ENCODE results near the gene AK4.

Gene AK4

GRCh38 chr1:65177457-65177856, 29.5 kb downstream of the AK4 start:
- no peak for DNase-seq

GRCh38 chr1:65178235-65178634, 30.2 kb downstream of the AK4 start:
- DNase-seq, result no peak

DNA sequence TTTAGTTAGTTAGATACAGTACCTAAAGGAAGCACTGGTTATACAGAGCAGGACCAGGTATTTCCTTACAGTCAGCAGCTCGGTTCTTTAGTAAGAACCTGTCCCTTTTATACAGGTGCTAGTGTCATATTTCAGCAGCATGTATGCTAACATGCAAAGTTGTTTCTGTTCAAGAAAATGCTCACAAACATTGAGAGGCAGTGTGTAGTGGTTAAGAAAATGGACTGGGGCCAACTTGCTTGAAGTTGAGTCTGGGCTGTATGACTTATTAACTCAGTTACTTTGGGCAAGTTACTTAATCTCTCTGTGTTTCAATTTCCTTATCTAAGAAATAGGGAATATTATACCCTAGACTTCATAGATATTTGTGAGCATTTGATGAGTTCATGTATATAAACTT, 31.1 kb downstream of the AK4 start:
- DNase-seq, result no peak

GRCh38 chr1:65180977-65181376, 33.0 kb downstream of the AK4 start:
- DNase-seq, result no peak

DNA sequence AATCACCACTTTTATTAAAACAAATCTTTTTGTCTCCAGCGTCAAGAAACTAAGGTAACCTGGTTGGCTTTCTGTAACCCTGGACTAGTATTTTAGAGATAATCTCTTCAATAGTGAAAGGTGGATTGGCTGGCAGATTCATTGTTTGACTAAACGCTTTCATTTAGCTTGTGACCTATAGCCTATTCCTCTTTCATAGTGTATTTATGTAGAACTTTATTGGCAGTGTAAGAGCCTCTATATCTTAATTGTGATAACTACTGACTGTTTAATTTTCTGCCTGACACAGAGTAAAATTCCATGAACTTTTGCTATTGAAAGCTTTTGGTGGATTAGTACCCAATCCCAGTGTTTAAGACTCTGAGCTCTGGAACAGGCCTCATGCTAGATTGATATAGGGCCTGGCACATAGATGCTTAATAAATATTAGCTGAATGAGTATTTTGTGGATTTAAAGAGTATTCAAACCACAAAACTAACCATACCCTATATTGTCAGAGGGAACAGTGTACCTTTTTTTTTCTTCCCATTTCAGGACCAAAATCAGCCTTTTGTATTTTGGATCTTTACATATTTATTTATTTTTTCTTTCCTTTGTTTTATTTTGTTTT, 34.8 kb downstream of the AK4 start:
- DNase-seq, result no peak

DNA sequence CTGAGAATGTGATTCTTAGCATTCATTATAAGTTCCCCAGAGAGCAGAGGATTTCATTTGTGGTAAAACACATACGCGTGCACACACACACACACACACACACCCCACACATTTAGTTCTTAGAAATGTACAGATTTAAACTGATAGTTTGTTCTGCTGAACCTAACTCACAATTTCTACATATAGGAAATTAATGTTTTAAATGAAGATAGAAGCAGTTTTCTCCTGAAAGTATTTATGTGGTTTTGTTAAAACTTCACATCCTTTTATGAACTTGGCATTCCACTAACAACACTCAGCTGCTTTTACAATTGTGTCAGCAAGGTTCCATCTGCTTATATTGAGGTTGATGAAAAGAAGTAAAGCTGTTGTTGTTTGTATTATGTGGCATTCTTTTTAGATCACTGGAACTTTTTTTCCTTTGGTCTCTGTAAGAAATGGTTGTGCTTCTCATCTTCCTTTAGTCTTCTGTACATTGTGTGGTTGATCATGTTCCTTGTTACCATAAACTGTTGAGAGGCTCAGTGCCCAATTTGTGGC, 41.6 kb downstream of the AK4 start:
- DNase-seq, result no peak

DNA sequence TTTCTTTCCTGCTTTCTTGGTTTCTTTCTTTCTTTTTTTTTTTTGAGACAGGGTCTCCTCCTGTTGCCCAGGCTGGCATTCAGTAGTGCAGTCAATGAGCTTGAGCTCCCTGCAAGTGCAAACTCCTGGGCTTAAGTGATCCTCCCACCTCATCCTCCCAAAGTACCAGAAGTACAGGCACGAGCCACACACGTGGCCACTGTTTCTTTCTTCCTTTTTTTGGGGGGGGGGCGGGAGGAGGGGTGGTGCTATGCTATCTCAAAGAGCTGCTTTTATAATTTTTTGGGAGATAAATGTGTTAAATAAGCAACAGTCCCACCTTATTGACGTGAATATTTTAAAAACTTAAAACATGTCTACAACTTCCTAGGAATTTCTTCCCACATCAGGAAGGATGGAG, 42.2 kb downstream of the AK4 start:
- DNase-seq, result no peak

GRCh38 chr1:65193129-65193695, 45.2 kb downstream of the AK4 start:
- no peak for DNase-seq

DNA sequence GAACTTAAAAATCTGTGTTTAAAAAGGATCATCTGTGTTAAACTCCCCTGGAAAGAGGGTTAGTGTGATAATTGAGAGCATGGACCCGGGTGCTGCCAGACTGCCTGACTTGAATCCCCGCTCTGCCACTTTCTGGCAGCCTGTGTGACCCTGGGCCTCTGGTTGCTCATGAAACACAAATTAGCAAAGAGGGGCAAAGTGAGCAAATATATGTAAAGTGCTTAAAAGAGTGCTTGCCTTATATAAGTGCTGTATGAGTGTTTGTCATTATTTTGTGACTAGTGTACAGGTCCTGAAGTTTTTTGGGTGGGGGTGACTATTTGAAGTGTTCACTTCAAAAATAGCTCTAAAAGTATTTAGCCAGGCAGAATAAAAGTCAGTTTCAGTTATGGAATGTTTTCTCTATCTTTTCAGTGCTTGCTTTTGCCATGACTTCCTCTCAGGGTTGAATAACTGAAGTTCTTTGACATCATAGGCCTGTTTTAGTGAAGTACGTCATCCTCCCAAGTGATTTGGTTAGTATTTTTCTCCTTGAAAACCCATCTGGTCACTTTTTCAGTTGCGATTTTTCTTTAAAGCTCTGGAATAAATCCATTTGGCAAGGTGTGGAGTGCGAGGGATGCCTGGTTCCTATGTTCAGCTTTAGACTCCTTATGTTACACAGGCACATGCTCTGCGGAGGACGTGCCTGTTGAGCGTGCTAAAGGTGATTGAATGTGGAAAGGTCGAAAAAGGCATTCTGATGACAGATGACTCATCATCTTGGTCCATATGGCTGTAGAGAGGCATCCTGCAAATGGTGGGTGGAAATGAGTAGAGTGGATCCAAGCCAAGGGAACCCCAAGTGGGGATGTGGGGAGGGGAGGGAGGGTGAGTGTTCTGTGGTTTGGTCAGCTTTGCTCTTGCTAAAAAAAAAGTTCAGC, 47.8 kb downstream of the AK4 start:
- DNase-seq, result no peak

DNA sequence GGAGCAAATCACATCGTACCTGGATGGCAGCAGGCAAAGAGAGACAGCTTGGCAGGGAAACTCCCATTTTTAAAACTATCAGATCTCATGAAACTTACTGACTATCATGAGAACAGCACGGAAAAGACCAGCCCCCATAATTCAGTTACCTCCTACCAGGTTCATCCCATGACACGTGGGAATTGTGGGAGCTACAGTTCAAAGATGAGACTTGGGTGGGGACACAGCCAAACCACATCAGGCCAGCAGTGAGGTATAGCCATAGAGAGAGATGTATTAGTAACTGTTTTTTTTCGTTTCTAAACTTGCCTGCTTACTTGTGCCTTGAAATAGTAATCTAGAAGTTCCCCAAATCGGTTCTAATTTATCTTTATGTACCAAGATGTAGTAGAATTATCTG, 48.9 kb downstream of the AK4 start:
- no peak for DNase-seq

GRCh38 chr1:65197636-65198035, 49.6 kb downstream of the AK4 start:
- no peak for DNase-seq

DNA sequence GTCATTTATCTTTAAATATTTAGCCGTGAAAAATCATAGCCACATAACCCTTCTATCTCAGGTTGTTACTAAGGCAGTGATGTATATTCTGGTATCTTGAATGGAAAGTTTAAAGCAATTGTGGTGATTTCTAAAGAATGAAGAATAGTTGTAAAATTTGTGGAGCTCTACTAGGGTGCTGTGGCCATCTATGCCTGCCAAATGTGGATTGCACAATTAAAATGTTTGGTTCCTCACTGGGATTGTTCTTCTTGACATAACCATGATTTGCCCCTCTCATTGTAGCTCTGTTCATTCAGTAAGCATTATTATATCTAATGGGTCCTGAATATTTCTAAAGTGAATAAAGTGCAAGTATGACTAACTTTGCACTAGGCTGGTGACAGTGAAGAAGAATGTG, 50.1 kb downstream of the AK4 start:
- DNase-seq, result no peak

DNA sequence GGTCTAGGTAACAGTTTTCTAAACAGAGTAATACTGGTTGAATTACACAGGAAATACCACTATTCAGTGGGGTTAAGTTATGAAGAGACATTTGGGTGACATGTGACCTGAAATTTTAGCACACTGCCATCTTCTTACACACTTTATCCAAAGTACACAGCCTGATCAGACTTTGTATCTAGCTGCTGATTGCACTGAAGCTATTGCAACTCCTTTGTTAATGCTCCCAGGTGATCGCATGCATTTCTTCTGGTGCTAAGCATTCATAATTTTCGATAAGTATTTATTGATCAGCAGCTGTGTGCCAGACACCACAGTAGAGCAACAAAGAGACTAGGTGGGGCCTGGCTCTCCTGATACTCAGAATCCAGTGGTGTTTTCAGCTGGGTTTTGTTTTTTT, 52.4 kb downstream of the AK4 start:
- DNase-seq, result no peak

DNA sequence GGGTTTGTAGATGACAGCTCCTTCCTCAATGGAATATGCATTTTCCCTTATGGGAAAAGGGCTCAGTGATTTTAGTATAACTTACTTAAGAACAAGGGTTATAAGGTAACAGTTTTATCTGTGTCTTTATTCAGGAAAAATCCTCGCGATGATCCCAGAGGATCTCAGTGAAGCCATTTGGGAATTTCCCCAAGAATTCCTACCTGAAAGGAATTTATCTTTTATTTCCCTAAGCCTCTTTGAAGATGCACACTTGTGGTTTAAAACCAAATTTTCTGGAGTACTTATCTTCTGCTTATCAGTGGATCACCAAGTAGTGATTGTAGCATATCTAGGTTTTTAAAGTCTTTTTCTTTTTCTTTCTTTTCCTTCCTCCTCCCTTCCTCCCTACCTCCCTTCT, 58.8 kb downstream of the AK4 start:
- no peak for DNase-seq

GRCh38 chr1:65207317-65207716, 59.3 kb downstream of the AK4 start:
- DNase-seq, result no peak

GRCh38 chr1:65208563-65208973, 60.6 kb downstream of the AK4 start:
- DNase-seq, result no peak

DNA sequence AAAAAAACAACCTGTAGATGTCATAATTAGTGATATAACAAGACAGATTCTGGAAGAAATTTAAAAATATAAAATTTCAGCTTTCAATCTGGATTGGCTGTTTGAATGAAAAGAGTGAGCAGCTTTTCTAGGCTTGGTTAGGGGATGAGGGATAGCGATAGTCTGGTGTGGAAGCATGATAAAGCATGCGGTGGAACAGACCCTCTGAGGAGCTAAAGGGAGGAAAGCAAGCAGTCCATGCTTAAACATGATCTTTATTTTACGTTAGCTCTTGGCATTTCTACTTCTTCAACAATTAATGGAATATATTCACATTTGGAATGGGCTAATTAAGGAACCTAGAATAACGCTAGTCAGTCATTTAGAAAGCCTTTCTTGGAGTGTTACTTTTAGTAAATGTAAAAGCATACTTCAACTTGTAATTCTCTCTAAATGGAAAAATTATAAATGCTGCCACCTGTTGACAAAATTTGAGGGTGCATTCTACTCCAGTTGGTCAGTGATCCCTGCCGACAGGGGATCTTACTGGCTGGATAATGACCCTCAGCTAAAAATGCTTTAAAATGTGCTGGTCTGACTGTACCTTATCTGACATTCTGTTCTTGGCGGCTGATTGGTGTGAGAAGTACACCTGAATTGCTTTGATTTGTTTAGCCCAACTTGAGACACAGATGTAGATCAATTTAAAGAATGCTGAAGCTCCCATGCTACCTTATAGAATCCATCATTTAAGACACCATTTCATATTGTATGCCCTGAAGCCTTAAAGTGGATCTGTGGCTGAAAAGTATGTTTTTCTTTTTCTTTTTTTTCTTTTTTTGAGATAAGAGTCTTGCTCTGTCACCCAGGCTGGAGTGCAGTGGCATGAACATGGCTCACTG, 61.2 kb downstream of the AK4 start:
- DNase-seq, result no peak

GRCh38 chr1:65210325-65210724, 62.3 kb downstream of the AK4 start:
- no peak for DNase-seq

DNA sequence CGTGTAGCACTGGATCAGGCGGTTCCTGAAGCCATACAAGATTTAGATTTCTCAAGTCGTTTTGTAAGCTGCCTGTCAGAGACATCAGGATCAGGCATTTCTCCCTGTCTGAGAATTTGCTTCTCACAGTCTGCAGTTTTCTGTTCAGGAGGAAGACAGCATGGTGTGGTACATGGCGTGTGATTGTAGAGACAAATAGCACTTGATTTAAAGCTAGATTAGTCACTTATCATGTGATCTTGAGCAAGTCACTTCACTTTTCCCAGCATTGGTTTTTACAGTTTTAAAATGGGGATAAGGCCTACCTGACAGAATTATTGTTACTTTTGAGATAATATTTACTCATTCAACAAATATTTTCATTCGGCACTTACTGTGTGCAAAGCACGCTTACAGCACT, 63.3 kb downstream of the AK4 start:
- no peak for DNase-seq

GRCh38 chr1:65213271-65214023, 65.4 kb downstream of the AK4 start:
- no peak for DNase-seq

DNA sequence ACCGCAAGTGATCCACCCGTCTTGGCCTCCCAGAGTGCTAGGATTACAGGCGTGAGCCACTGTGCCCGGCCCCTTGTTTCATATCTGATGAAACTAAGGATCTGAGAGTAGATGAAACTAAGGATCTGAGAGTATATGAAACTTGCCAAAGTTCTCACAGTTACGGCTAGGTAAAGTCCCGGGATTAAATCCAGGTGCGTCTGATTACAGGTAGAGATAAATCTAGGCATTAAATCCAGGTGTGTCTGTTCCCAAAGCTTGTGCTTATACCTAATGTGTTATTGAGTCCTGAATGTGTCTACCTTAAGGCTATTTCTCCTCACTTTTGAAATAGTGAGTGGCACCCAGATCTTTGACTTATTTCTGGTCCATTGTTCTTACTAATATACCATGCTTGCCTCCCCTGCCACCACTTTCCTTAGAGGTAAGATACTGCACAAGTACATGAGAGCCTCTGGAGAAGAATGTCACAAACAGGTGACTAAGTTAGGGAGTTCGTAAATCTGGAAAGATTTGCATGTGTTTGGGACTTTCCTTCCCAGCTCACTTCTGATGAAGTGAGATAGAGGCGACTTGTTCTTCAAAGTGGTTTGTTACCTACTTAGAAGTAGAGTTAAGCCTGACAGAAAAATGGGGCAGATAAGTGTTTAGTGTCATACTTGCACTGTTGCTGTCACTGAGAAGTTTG, 66.5 kb downstream of the AK4 start:
- no peak for DNase-seq

GRCh38 chr1:65216989-65217388, 69.0 kb downstream of the AK4 start:
- DNase-seq, result no peak
